ENCODE data around the gene BLOC1S5.

DNA sequence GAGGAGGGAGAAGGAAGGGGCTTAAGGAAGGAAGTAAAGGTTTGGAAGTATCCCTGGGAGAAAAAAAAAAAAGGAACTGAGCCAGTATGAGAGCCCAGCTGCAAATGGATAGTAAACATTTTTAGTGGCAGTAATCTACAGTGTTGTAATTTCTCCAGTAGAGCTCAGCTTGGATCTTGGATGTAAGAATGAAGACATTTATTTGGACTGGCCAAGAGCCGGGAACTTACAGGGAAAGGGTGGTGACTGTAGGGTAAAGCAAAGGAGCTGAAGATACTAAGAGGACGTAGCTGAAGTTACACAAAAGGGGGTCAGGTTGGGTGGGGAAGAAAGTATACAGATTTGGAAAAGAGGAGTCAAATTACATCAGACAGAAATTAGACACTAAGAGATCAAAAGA lies 24.7 kb upstream of the BLOC1S5 start:
- TF ChIP-seq CTCF (IDR thresholded peaks at IDR 0.05) (no peak), POLR2A (IDR thresholded peaks at IDR 0.05) (no peak)
